ENCODE measurements around the gene SUCLG1.

DNA sequence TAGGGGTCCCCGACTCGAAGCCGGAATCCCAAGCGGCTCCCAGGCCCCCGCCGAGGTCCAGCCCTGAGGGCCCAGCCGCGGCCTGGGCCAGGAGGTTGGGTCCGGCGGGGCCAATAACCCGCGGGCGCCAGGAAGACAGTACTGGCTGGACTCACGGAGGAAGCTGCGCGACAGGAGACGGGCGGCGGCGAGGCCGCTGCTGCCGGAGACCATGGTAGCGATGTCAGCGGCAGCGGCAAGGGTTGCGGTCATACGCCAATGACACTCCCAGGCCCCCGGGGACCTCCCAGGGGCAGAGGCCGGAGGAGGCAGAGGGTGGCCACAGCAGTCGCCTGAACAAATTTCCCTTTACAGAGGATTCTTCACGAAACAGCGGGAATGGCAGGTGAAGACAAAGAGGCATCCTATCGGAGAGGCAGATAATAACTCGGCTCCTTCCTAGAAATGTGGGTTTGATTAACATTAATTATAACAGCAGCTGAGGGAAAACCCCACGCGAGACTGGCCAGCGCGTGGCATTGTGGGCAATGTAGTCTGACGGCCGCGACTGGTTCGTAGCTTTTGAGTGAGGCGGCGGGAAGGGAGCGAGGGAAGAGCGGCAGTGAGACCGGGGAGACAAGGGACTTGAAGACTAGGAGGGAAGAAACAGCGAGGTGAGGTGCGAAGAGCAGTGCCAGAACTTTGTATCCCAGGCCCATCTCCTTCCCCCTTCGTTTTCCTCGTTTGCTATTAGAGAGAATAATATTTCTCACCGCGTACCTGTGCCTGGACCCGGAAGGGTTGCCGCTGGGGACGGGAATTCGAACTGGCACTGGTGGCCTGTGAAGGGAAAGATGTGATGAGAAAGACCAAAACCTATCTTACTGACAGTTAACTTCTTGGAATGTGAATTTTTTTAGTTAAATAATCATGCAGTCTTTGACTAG lies at the start of gene SUCLG1:
- TF ChIP-seq, protein P1, sequence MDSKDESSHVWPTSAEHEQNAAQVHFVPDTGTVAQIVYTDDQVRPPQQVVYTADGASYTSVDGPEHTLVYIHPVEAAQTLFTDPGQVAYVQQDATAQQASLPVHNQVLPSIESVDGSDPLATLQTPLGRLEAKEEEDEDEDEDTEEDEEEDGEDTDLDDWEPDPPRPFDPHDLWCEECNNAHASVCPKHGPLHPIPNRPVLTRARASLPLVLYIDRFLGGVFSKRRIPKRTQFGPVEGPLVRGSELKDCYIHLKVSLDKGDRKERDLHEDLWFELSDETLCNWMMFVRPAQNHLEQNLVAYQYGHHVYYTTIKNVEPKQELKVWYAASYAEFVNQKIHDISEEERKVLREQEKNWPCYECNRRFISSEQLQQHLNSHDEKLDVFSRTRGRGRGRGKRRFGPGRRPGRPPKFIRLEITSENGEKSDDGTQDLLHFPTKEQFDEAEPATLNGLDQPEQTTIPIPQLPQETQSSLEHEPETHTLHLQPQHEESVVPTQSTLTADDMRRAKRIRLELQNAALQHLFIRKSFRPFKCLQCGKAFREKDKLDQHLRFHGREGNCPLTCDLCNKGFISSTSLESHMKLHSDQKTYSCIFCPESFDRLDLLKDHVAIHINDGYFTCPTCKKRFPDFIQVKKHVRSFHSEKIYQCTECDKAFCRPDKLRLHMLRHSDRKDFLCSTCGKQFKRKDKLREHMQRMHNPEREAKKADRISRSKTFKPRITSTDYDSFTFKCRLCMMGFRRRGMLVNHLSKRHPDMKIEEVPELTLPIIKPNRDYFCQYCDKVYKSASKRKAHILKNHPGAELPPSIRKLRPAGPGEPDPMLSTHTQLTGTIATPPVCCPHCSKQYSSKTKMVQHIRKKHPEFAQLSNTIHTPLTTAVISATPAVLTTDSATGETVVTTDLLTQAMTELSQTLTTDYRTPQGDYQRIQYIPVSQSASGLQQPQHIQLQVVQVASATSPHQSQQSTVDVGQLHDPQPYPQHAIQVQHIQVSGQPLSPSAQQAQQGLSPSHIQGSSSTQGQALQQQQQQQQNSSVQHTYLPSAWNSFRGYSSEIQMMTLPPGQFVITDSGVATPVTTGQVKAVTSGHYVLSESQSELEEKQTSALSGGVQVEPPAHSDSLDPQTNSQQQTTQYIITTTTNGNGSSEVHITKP (tag by site-specific recombination; IDR thresholded peaks at IDR 0.05): peak; percentile 54
- no peak for TF ChIP-seq ZNF792 (tag by site-specific recombination; IDR thresholded peaks at IDR 0.05)
- TF ChIP-seq ZNF510 (tag by site-specific recombination; IDR thresholded peaks at IDR 0.05; ENCODE audit: insufficient replicate concordance): no peak

Measured in HEK293 (cell line).